Heart left ventricle (tissue), 16 donors: ENCODE measurements around the gene CACNB2. TPM values are rescaled to one million over a fixed set of nuclear protein-coding genes. Genes with fewer than 3 reads are reported as not detected.
A peak's percentile ranks its signal among the peaks of the same experiment; 100 is the strongest.

Source experiments
- ATAC-seq, 4 donors: fragments of 200-7000 bp; cut with Tn5 transposase; one replicate each; pipeline ENCODE4 v1.9.1; 2020 to 2022; ENCODE audit warnings: moderate library complexity in 4 of 4, mild to moderate bottlenecking in 3 of 4, moderate number of reproducible peaks in 1 of 4
- DNase-seq, 5 donors: peaks; one replicate each; pipeline ENCODE4 v3.0.0-alpha.2; 2020
- H3K27ac ChIP-seq, 12 donors: fragments of 200-600 bp; sonication (generic) in 4 of 12; one replicate each; pipeline versions ENCODE4 v1.5.0 to v1.8.0; 2016 to 2022; ENCODE audit warnings: mild to moderate bottlenecking in 2 of 12
- H3K27me3 ChIP-seq, 9 donors: fragments of 200-600 bp; sonication (generic) in 2 of 9; one replicate each; pipeline versions ENCODE4 v1.5.1 to v1.8.0; 2016 to 2022; ENCODE audit warnings: mild to moderate bottlenecking in 3 of 9
- H3K36me3 ChIP-seq, 9 donors: fragments of 200-600 bp; sonication (generic) in 2 of 9; one replicate each; pipeline versions ENCODE4 v1.5.0 to v1.8.0; 2018 to 2022; ENCODE audit warnings: mild to moderate bottlenecking in 2 of 9
- H3K4me1 ChIP-seq, 12 donors: fragments of 200-600 bp; sonication (generic) in 4 of 12; one replicate each; pipeline versions ENCODE4 v1.5.0 to v1.8.0; 2016 to 2022; ENCODE audit warnings: mild to moderate bottlenecking in 3 of 12
- H3K4me3 ChIP-seq, 12 donors: fragments of 200-600 bp; sonication (generic) in 4 of 12; one replicate each; pipeline versions ENCODE4 v1.5.0 to v1.8.0; 2017 to 2022; ENCODE audit warnings: mild to moderate bottlenecking in 9 of 12, moderate library complexity in 4 of 12
- H3K9me3 ChIP-seq, 12 donors: fragments of 200-600 bp; sonication (generic) in 4 of 12; one replicate each; pipeline versions ENCODE4 v1.5.0 to v1.8.0; 2016 to 2022; ENCODE audit warnings: mild to moderate bottlenecking in 1 of 12
- POLR2A ChIP-seq, 2 donors: fragments of 450-650 bp; IDR thresholded peaks; one replicate each; pipeline ENCODE4 v1.6.1; 2017; ENCODE audit warnings: antibody characterized with exemption in 2 of 2, mild to moderate bottlenecking in 2 of 2, moderate library complexity in 2 of 2
- whole genome bisulfite sequencing, 4 donors: extraction: QIAGEN DNeasy Blood & Tissue Kit in 2 of 4; methylation state at CpG; one replicate each; pipeline versions ENCODE4 v1.1.5 to v1.1.7; 2013 to 2018; 5-methylcytosine and 5-hydroxymethylcytosine counted together
- intact Hi-C, 10 donors: fragments of 100-400 bp; cut with DNase I; formaldehyde crosslinking; loops; one replicate each; pipeline versions ENCODE4 v1.11.1 to v1.14.2; 2022
- polyA plus RNA-seq, 2 donors: library from polyadenylated mRNA; stranded (reverse); fragments of 200-250 nt; gene quantifications; one replicate each; pipeline ENCODE4 v1.2.3, GENCODE V29; 2013
- total RNA-seq, 9 donors: library from RNA; depleted of rRNA in 2 of 9; stranded (reverse); fragments of >200 nt in 2 of 9; fragmentation: NEBNext Ultra II Directional in 3 of 9; extraction: Animal tissue kit (Norgen Biotek cat#: 25700) in 3 of 9; gene quantifications; one replicate each; pipeline versions ENCODE4 v1.1.0 to v1.2.4, GENCODE V29; 2016 to 2023
- TF ChIP-seq, protein P1 (sequence below), 12 donors: fragments of 200-600 bp; sonication (generic) in 4 of 12; IDR thresholded peaks; one replicate each; pipeline versions ENCODE4 v1.5.0 to v1.8.0; 2018 to 2022; ENCODE audit warnings: antibody characterized with exemption in 12 of 12, mild to moderate bottlenecking in 5 of 12
- donor health status: ischemic (EF 13 %, LVEDD 7.1; RV severe dilation, severe dysfunction).
- donor health status: healthy with polysubstance abuse.
- donor health status: DM: no; HTN: yes; CAD: no.
- donor health status: DM: no; HTN: no; CAD: no.
- donor health status: ischemic (EF 25% LVEDD 6.9; RV normal size, moderate dysfunction).
- donor health status: ischemic (EF 25% LVEDD 5.7; RV mildly dilated, moderate dysfunction).
- donor health status: healthy.
- donor health status: DM: yes; HTN: yes; CAD: no.
- donor health status: ischemic (EF 35%, LVEDD 5.7; RV mildly dilated, moderate dysfunction).
- donor health status: nonischemic (EF 11% LVEDD 7.7; RV severe dilation, severe dysfunction).
- donor health status: DM: yes; HTN: yes; CAD: no.
- donor health status: PGD.
- donor health status: ischemic (EF 29% LVEDD 5.4; RV normal size, mild dysfunction).
- donor health status: nonischemic (EF 23%, LVEDD 6.1; RV moderate dilation, normal function).

The CACNB2 gene
- total and polyA plus RNA-seq, 11 donors, result 11.4 to 63.2 (median 33.2) TPM

DNA sequence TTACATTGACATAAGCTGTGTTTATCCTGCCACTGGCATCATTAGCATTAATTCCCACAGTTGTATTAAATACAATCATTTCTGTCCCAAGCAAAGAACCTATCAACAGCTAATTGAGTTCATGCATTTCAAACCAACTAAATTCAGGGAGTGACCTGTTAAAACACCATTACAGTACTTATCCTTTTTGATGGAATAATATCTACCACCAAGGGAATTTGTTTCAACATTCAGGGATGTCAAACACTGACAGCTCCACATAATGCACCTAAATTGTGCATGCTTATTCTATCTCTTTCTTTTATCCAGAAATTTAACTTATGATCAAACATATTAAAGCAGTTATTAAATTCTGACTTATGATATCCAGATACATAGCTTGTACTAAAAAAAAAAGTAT lies 374.3 kb downstream of the CACNB2 start:
- no peak for DNase-seq
- no peak overlapping the region for H3K4me3 ChIP-seq
- no peak overlapping the region for H3K27ac ChIP-seq
- no peaks in the 10 kb centered on the region for H3K4me1 ChIP-seq
- intact Hi-C loops, result no loop called here
- peaks cover 0 to 67% (median 7%) of the 10 kb centered on the region in 9 donors for H3K36me3 ChIP-seq
- no peaks in the 10 kb centered on the region for H3K27me3 ChIP-seq
- no peaks in the 10 kb centered on the region for H3K9me3 ChIP-seq
- ATAC-seq, result no peak
- TF ChIP-seq POLR2A (IDR thresholded peaks at IDR 0.05), result no peak
- TF ChIP-seq, protein P1, sequence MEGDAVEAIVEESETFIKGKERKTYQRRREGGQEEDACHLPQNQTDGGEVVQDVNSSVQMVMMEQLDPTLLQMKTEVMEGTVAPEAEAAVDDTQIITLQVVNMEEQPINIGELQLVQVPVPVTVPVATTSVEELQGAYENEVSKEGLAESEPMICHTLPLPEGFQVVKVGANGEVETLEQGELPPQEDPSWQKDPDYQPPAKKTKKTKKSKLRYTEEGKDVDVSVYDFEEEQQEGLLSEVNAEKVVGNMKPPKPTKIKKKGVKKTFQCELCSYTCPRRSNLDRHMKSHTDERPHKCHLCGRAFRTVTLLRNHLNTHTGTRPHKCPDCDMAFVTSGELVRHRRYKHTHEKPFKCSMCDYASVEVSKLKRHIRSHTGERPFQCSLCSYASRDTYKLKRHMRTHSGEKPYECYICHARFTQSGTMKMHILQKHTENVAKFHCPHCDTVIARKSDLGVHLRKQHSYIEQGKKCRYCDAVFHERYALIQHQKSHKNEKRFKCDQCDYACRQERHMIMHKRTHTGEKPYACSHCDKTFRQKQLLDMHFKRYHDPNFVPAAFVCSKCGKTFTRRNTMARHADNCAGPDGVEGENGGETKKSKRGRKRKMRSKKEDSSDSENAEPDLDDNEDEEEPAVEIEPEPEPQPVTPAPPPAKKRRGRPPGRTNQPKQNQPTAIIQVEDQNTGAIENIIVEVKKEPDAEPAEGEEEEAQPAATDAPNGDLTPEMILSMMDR (IDR thresholded peaks at IDR 0.05), result no peak

DNA sequence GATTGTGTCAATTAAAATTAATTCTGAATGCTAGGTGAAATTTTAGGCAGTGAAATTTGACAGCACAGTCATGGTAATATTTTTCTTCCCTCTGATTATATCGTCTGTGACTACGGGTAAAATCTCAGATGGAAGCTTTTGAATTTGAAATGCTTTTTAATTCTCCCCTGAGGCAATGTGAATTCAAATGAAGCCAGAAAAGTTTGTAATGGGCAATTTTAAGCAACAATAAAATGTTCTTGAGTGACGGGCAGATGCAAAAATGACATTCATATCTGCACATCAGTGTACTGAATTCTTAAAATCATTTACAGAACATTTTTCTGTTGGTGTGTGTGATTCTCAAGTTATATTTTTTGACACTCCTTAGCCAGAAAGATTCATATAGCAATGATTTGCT lies 376.6 kb downstream of the CACNB2 start:
- Histone ChIP-seq H3K4me3 (no peak overlapping the region), H3K9me3 (no peaks in the 10 kb centered on the region), H3K36me3 (peaks cover 0 to 78% (median 24%) of the 10 kb centered on the region in 9 donors), H3K27me3 (no peaks in the 10 kb centered on the region), H3K4me1 (no peaks in the 10 kb centered on the region), H3K27ac (no peak overlapping the region)
- WGBS, 4 donors, result 82 to 91% (median 88%) methylated on average over 3 of the region's 3 CpGs
- DNase-seq (no peak), ATAC-seq (no peak)
- TF ChIP-seq, protein P1 (IDR thresholded peaks at IDR 0.05), result no peak
- no peak for TF ChIP-seq POLR2A (IDR thresholded peaks at IDR 0.05)
- intact Hi-C loops, result no loop called here

DNA sequence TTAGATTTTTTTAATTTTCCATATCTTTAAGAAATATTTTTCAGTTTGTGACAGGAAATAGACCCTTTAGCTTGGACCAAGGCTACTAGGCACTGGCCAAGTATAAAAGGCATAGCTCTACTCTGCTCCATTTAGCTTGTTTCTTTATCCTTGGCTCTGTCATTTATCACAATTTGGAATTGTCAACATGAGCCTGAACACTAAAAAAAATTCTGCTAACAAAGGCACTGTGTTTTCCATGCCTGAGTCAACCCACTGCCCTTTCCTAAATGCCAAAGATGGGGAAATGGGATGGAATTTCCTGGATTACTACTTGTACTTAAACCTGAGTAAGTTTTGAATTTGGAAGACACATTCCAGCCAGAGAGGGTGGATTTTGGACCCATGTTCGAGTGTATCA lies 382.8 kb downstream of the CACNB2 start:
- 56 to 82% (median 68%) methylated on average over 1 of the region's 1 CpG for WGBS, 4 donors
- intact Hi-C loops, result no loop called here
- ATAC-seq (peak in 1 of 4 donors; percentile 23), DNase-seq (no peak)
- H3K27ac ChIP-seq, result peak overlapping the region in 1 of 12 donors; percentile 21
- TF ChIP-seq POLR2A (IDR thresholded peaks at IDR 0.05), result no peak
- TF ChIP-seq, protein P1 (IDR thresholded peaks at IDR 0.05), result no peak
- no peaks in the 10 kb centered on the region for H3K9me3 ChIP-seq
- no peaks in the 10 kb centered on the region for H3K27me3 ChIP-seq
- no peak overlapping the region for H3K4me3 ChIP-seq
- H3K36me3 ChIP-seq, result peaks cover 0 to 49% (median 24%) of the 10 kb centered on the region in 9 donors
- peaks cover 0 to 16% (median 0%) of the 10 kb centered on the region in 12 donors for H3K4me1 ChIP-seq

DNA sequence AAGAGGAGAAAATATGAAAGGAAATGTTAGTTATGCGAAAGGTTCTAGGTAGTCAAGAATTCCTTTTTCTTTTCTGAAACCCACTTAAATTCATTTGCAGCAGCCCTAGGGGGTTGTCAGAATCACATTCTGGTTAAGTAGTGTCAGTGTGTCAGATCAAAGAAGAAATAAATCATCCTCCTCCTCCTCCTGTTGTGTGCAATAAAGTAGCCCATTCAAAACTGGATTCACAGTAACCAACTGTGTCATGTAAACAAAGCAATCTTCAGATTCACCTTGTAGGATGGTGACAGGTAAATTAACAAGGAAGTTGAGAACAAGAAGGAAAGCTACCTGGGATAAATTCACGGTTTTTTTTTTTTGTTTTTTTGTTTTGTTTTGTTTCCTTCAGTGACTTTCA lies 383.6 kb downstream of the CACNB2 start:
- H3K4me3 ChIP-seq, result no peak overlapping the region
- TF ChIP-seq, protein P1 (IDR thresholded peaks at IDR 0.05), result no peak
- TF ChIP-seq POLR2A (IDR thresholded peaks at IDR 0.05), result no peak
- WGBS, 4 donors, result 84 to 89% (median 85%) methylated on average over 2 of the region's 2 CpGs
- H3K27me3 ChIP-seq, result no peaks in the 10 kb centered on the region
- intact Hi-C loops, result no loop called here
- H3K36me3 ChIP-seq, result peaks cover 0 to 49% (median 20%) of the 10 kb centered on the region in 9 donors
- H3K4me1 ChIP-seq, result peaks cover 0 to 16% (median 0%) of the 10 kb centered on the region in 12 donors
- H3K9me3 ChIP-seq, result no peaks in the 10 kb centered on the region
- no peak for DNase-seq
- peak overlapping the region in 1 of 12 donors; percentile 21 for H3K27ac ChIP-seq
- ATAC-seq, result no peak
